H1 (cell line): ENCODE data around the gene ADAMTS8. TPM values are rescaled to one million over a fixed set of nuclear protein-coding genes. Genes with fewer than 3 reads are reported as not detected.

Experiments used
- CBX8 ChIP-seq: fragments of 300-800, 300-1000 bp; sonication (generic); IDR thresholded peaks from 2 replicates; pipeline ENCODE4 v1.7.1; 2016; ENCODE audit warnings: low read depth, low read length, borderline replicate concordance
- CHD7 ChIP-seq: fragments of 300-600 bp; sonication (generic); IDR thresholded peaks from 2 replicates; pipeline ENCODE4 v1.7.1; 2012; ENCODE audit warnings: low read length, moderate library complexity, mild to moderate bottlenecking, inconsistent platforms; ENCODE audit not compliant: insufficient replicate concordance
- EGR1 ChIP-seq: IDR thresholded peaks from 2 replicates; pipeline ENCODE4 v1.6.1; 2011; ENCODE audit warnings: low read depth, low read length, borderline replicate concordance
- GABPA ChIP-seq: IDR thresholded peaks from 2 replicates; pipeline ENCODE4 v1.6.1; 2011; ENCODE audit warnings: mild to moderate bottlenecking, low read length, moderate library complexity, borderline replicate concordance; ENCODE audit not compliant: insufficient read depth
- MAFK ChIP-seq: IDR thresholded peaks from 2 replicates; pipeline ENCODE4 v1.6.1; 2012; ENCODE audit warnings: low read depth, mild to moderate bottlenecking, improper control_type of control experiment, low read length
- RXRA ChIP-seq: IDR thresholded peaks from 2 replicates; pipeline ENCODE4 v1.6.1; 2011; ENCODE audit warnings: low read depth, mild to moderate bottlenecking, low read length, moderate library complexity; ENCODE audit not compliant: insufficient read depth
- SIRT6 ChIP-seq: IDR thresholded peaks from one replicate; pipeline ENCODE4 v1.7.1; 2012; ENCODE audit warnings: low read length, inconsistent platforms
- polyA plus RNA-seq, 7 experiments: library from polyadenylated mRNA; depleted of rRNA in 3 of 7; stranded (reverse) in 5 of 7; unstranded in 2 of 7; fragments of >200 nt in 5 of 7; fragments of 200-250 nt in 2 of 7; gene quantifications; 1 replicate in 5 of 7; 2 replicates in 1 of 7; 4 replicates in 1 of 7; pipeline versions ENCODE4 v1.2.1 to v1.2.3, GENCODE V29; 2011 to 2013; ENCODE audit warnings: missing spikeins in 2 of 7, mixed read lengths in 2 of 7
- total RNA-seq: library from RNA; stranded (reverse); fragmentation: NEBNext Ultra II Directional; extraction: Animal tissue kit (Norgen Biotek cat#: 25700); gene quantifications from 2 replicates; pipeline ENCODE4 v1.2.1, GENCODE V29; 2021

ADAMTS8 gene
- total and polyA plus RNA-seq, 2 of the 8 experiments (the other 6 are each of a cell fraction or from before 2014, with no cell fraction given), result 9.3 to 16.6 TPM

DNA sequence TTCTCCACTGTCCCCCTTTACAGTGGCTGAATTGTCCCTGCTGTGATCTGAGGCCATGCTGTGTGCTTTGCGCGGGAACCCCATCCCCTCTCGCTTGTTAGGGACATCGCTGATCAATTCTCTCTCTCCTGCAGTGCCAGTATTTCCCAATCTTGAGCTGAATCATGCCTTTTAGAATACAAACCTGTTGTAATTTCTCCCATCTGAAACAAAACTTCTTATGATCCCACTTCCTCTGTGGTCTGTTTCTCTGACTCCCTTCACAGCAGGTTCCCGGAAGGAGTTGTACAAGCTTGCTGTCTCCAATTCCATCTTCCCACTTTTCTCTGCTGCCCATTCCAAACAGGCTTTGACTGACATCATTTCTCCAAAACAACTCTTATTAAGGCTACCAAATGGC is 36.9 kb upstream of the ADAMTS8 start (continued):
- no peak for TF ChIP-seq CHD7
- no peak for TF ChIP-seq EGR1
- no peak for TF ChIP-seq RXRA
- TF ChIP-seq GABPA, result no peak
- TF ChIP-seq CBX8, result no peak
- no peak for TF ChIP-seq SIRT6
- TF ChIP-seq MAFK, result no peak
